ENCODE data around the gene GABRB2.
"Not testable (repeated sequence)": the region's sequence is repeated elsewhere in the genome, so short reads cannot be mapped to it uniquely, and the experiment has no call there.

Gene GABRB2

GRCh38 chr5:161546470-161547301 lies at the start of gene GABRB2:
GABRB2 (minus strand) TSS chr5:161546725; CDS start chr5:161546643, 82 bp downstream.
- FAIRE-seq: no peak

GRCh38 chr5:161585798-161586197 lies 39.3 kb upstream of the GABRB2 start:
- no peak for FAIRE-seq

GRCh38 chr5:161580621-161581020 lies 34.1 kb upstream of the GABRB2 start:
- no peak for FAIRE-seq

- FAIRE-seq: no peak
Observed at GRCh38 chr5:161572914-161573313, 26.4 kb upstream of the GABRB2 start.

GRCh38 chr5:161566081-161566480 lies 19.6 kb upstream of the GABRB2 start:
- no peak for FAIRE-seq

GRCh38 chr5:161562446-161562845 lies 15.9 kb upstream of the GABRB2 start:
- FAIRE-seq: no peak

GRCh38 chr5:161549106-161549505 lies 2.6 kb upstream of the GABRB2 start:
- no peak for FAIRE-seq

- FAIRE-seq: no peak
Observed at GRCh38 chr5:161548487-161549094, 2.1 kb upstream of the GABRB2 start.

GRCh38 chr5:161547738-161548486 lies 1.4 kb upstream of the GABRB2 start:
- FAIRE-seq: no peak

- FAIRE-seq: no peak
Observed at GRCh38 chr5:161547406-161547737, 847 bp upstream of the GABRB2 start.

- no peak for FAIRE-seq
Observed at GRCh38 chr5:161546095-161546469, 443 bp downstream of the GABRB2 start.

- FAIRE-seq: no peak
Observed at GRCh38 chr5:161545344-161546094, 1.0 kb downstream of the GABRB2 start.

GRCh38 chr5:161544350-161544765 lies 2.2 kb downstream of the GABRB2 start:
- FAIRE-seq: no peak

- no peak for FAIRE-seq
Observed at GRCh38 chr5:161539016-161539415, 7.5 kb downstream of the GABRB2 start.

GRCh38 chr5:161535762-161536161 lies 10.8 kb downstream of the GABRB2 start:
- FAIRE-seq: no peak

GRCh38 chr5:161530700-161531099 lies 15.8 kb downstream of the GABRB2 start:
- FAIRE-seq: no peak

GRCh38 chr5:161513942-161514341 lies 32.6 kb downstream of the GABRB2 start:
- no peak for FAIRE-seq

- no peak for FAIRE-seq
Observed at GRCh38 chr5:161507591-161507990, 38.9 kb downstream of the GABRB2 start.

- FAIRE-seq: not testable (repeated sequence)
Observed at GRCh38 chr5:161505160-161505559, 41.4 kb downstream of the GABRB2 start.

GRCh38 chr5:161498531-161498930 lies 48.0 kb downstream of the GABRB2 start:
- no peak for FAIRE-seq

- no peak for FAIRE-seq
Observed at GRCh38 chr5:161483721-161484120, 62.8 kb downstream of the GABRB2 start.

- no peak for FAIRE-seq
Observed at GRCh38 chr5:161481922-161482321, 64.6 kb downstream of the GABRB2 start.
